HepG2 (cell line): ENCODE measurements around the gene FMO1. TPM values are rescaled to one million over a fixed set of nuclear protein-coding genes. Genes with fewer than 3 reads are reported as not detected.

Experiments
- ATAC-seq: fragments of 200-7000 bp; cut with Tn5 transposase; 3 replicates; pipeline ENCODE4 v1.9.1; 2020; ENCODE audit warnings: mild to moderate bottlenecking, moderate library complexity
- BruUV-seq: library from RNA; stranded (reverse); fragments of 400-500 nt; replicated peaks from 2 replicates; lab custom pipeline; 2021; lab: Mats Ljungman, UMichigan
- CTCF ChIA-PET: fragments of 300-600 bp; formaldehyde crosslinking; extraction: SDS; loops from one replicate; lab custom pipeline; 2021; ENCODE audit warnings: low total read pairs, inconsistent platforms, low intra/inter-chr PET ratio; lab: Yijun Ruan, JAX
- POLR2A ChIA-PET: fragments of 350-600 bp; sonication (Branson Sonifier 250); formaldehyde crosslinking; loops from one replicate; lab custom pipeline; 2020; ENCODE audit warnings: antibody characterized with exemption, inconsistent platforms; lab: Yijun Ruan, JAX
- DNase-seq: peaks from one replicate; pipeline ENCODE4 v3.0.0-alpha.2; 2015; ENCODE audit warnings: low spot score
- FAIRE-seq: peaks from 3 replicates; lab custom pipeline; 2011; peaks lifted over from hg19 to GRCh38; lab: Jason Lieb, UNC
- H2AFZ ChIP-seq: one replicate; pipeline ENCODE4 v1.6.1; 2011; ENCODE audit warnings: low read length, inconsistent platforms
- H3K27ac ChIP-seq: fragments of 300-600 bp; 3 replicates; pipeline ENCODE4 v1.8.0; 2011; ENCODE audit warnings: mixed run types, mild to moderate bottlenecking, mixed read lengths, low read length, inconsistent platforms; ENCODE audit not compliant: insufficient read depth; ENCODE audit errors: extremely low read length
- H3K27me3 ChIP-seq, 2 experiments: fragments of 200-600 bp in 1 of 2; 2 replicates in 1 of 2; 3 replicates in 1 of 2; pipeline versions ENCODE4 v1.6.0 to v1.8.0; 2011; ENCODE audit warnings: low read length in 2 of 2, mild to moderate bottlenecking in 2 of 2, moderate library complexity in 2 of 2, inconsistent platforms in 1 of 2; ENCODE audit not compliant: insufficient read depth in 2 of 2, control insufficient read depth in 1 of 2
- H3K36me3 ChIP-seq, 2 experiments: fragments of 200-600 bp in 1 of 2; replicated peaks in 1 of 2; 2 replicates in 1 of 2; 3 replicates in 1 of 2; pipeline versions ENCODE4 v1.5.1 to v1.8.0; 2011; ENCODE audit warnings: low read length in 2 of 2, inconsistent platforms in 1 of 2; ENCODE audit not compliant: insufficient read depth in 2 of 2, control insufficient read depth in 1 of 2
- H3K4me1 ChIP-seq: 2 replicates; pipeline ENCODE4 v1.5.1; 2012; ENCODE audit warnings: low read length, inconsistent platforms; ENCODE audit not compliant: insufficient read depth
- H3K4me2 ChIP-seq: 2 replicates; pipeline ENCODE4 v1.6.0; 2011; ENCODE audit warnings: low read depth, low read length, inconsistent platforms
- H3K4me3 ChIP-seq, 3 experiments: fragments of 200-600 bp in 1 of 3; sonication (generic), shearing (Covaris generic) in 1 of 3; replicated peaks in 1 of 3; 2 replicates each; pipeline ENCODE4 v1.5.1; 2011 to 2016; ENCODE audit warnings: low read length in 3 of 3, inconsistent platforms in 2 of 3, low read depth in 2 of 3, mild to moderate bottlenecking in 2 of 3, control low read depth in 1 of 3, mixed read lengths in 1 of 3; ENCODE audit not compliant: insufficient read depth in 1 of 3
- H3K79me2 ChIP-seq: one replicate; pipeline ENCODE4 v1.6.1; 2011; ENCODE audit warnings: low read length, inconsistent platforms; ENCODE audit not compliant: insufficient read depth
- H3K9ac ChIP-seq: 2 replicates; pipeline ENCODE4 v1.6.0; 2011; ENCODE audit warnings: mild to moderate bottlenecking, low read depth, low read length, inconsistent platforms; ENCODE audit not compliant: insufficient read depth
- H3K9me3 ChIP-seq: 2 replicates; pipeline ENCODE4 v1.5.1; 2012; ENCODE audit warnings: mild to moderate bottlenecking, low read length
- H4K20me1 ChIP-seq: 2 replicates; pipeline ENCODE4 v1.6.0; 2011; ENCODE audit warnings: inconsistent platforms, mild to moderate bottlenecking, low read length, moderate library complexity; ENCODE audit not compliant: insufficient read depth
- ATF4 ChIP-seq, 2 experiments: fragments of 450-650 bp in 1 of 2; sonication (generic) in 1 of 2; formaldehyde crosslinking; IDR thresholded peaks; 2 replicates each; pipeline versions ENCODE4 v1.5.0 to v1.8.0; 2020 to 2022; ENCODE audit warnings: mild to moderate bottlenecking in 1 of 2, missing genetic modification reagents in 1 of 2
- ATF7 ChIP-seq, 2 experiments: fragments of 450-650 bp in 1 of 2; sonication (generic) in 1 of 2; formaldehyde crosslinking in 1 of 2; IDR thresholded peaks; 2 replicates each; pipeline versions ENCODE4 v1.4.0 to v1.6.1; 2016 to 2020; ENCODE audit warnings: antibody characterized with exemption in 1 of 2, mild to moderate bottlenecking in 1 of 2, missing genetic modification reagents in 1 of 2
- CTCF ChIP-seq: sonication (generic); formaldehyde crosslinking; IDR thresholded peaks from 2 replicates; pipeline ENCODE4 v1.5.0; 2020; ENCODE audit warnings: mild to moderate bottlenecking, missing genetic modification reagents, moderate library complexity
- ERF ChIP-seq: IDR thresholded peaks from 2 replicates; pipeline ENCODE4 v1.6.1; 2018; ENCODE audit warnings: missing biosample characterization, missing genetic modification reagents
- FLYWCH1 ChIP-seq: sonication (generic); formaldehyde crosslinking; IDR thresholded peaks from 2 replicates; pipeline ENCODE4 v1.8.1; 2023; ENCODE audit warnings: mild to moderate bottlenecking, missing genetic modification reagents
- ISX ChIP-seq: sonication (generic); formaldehyde crosslinking; conservative IDR thresholded peaks from 2 replicates; pipeline ENCODE4 v1.5.0; 2020; ENCODE audit warnings: missing genetic modification reagents
- KLF15 ChIP-seq: sonication (generic); formaldehyde crosslinking; IDR thresholded peaks from 2 replicates; pipeline ENCODE4 v1.8.1; 2023; ENCODE audit warnings: borderline replicate concordance, mild to moderate bottlenecking, inconsistent platforms, missing genetic modification reagents, mixed read lengths
- MAFG ChIP-seq: sonication (generic); formaldehyde crosslinking; IDR thresholded peaks from 2 replicates; pipeline ENCODE4 v1.5.1; 2020; ENCODE audit warnings: mild to moderate bottlenecking, missing genetic modification reagents
- MIXL1 ChIP-seq: IDR thresholded peaks from 2 replicates; pipeline ENCODE4 v1.6.1; 2016
- NR2C2 ChIP-seq: sonication (generic); formaldehyde crosslinking; IDR thresholded peaks from 2 replicates; pipeline ENCODE4 v1.4.0; 2020; ENCODE audit warnings: missing genetic modification reagents, mild to moderate bottlenecking, moderate library complexity, borderline replicate concordance
- PHF21A ChIP-seq: sonication (generic); formaldehyde crosslinking; IDR thresholded peaks from 2 replicates; pipeline ENCODE4 v1.5.0; 2020; ENCODE audit warnings: mild to moderate bottlenecking, missing genetic modification reagents
- SALL2 ChIP-seq: sonication (generic); formaldehyde crosslinking; IDR thresholded peaks from 2 replicates; pipeline ENCODE4 v1.8.1; 2023; ENCODE audit warnings: mild to moderate bottlenecking, missing genetic modification reagents, inconsistent platforms
- SIX4 ChIP-seq: sonication (generic); formaldehyde crosslinking; IDR thresholded peaks from 2 replicates; pipeline ENCODE4 v1.4.0; 2020; ENCODE audit warnings: missing genetic modification reagents
- WGBS: methylation state at CpG from one replicate; pipeline ENCODE4 v1.1.6; 2017; ENCODE audit warnings: low lambda C conversion rate; 5-methylcytosine and 5-hydroxymethylcytosine counted together
- in situ Hi-C: cut with HindIII; loops from 2 replicates; pipeline ENCODE4 v1.10.0; 2017; ENCODE audit warnings: low pct_unique_long_range_greater_than_20kb; ENCODE audit not compliant: extremely low pct_ligation_motif_present
- intact Hi-C: fragments of 100-400 bp; cut with micrococcal nuclease; formaldehyde crosslinking; loops from one replicate; pipeline ENCODE4 v1.10.0; 2022; ENCODE audit not compliant: unreplicated experiment
- polyA plus RNA-seq, 8 experiments: library from polyadenylated mRNA; depleted of rRNA in 3 of 8; stranded (reverse) in 7 of 8; unstranded in 1 of 8; fragments of >200 nt; fragmentation: Illumina TruSeq in 4 of 8; extraction: Trizol in 4 of 8; gene quantifications; 2 replicates each; pipeline versions ENCODE4 v1.2.1 to v1.2.3, GENCODE V29; 2011 to 2016; ENCODE audit warnings: low read depth in 4 of 8, missing spikeins in 1 of 8, mixed read lengths in 1 of 8; ENCODE audit not compliant: insufficient read depth in 1 of 8
- total RNA-seq, 5 experiments: library from RNA; depleted of rRNA; stranded (reverse); fragments of >200 nt; fragmentation: Illumina TruSeq; extraction: Trizol; gene quantifications; 2 replicates each; pipeline ENCODE4 v1.2.3, GENCODE V29; 2016; ENCODE audit warnings: low read depth in 1 of 5

FMO1 gene
- total and polyA plus RNA-seq, 2 of the 13 experiments (the other 11 are each of a cell fraction or from before 2014, with no cell fraction given), result not detected

- TF ChIP-seq FLYWCH1 (CRISPR knock-in tag), result no peak
- TF ChIP-seq NR2C2, result no peak
- no peak for TF ChIP-seq CTCF
- no peak for TF ChIP-seq SIX4 (CRISPR knock-in tag)
- TF ChIP-seq ATF4 (CRISPR knock-in tag; IDR thresholded peaks at IDR 0.05), result no peak
- no peak for TF ChIP-seq SALL2
- no peak for TF ChIP-seq ERF
- no peak for TF ChIP-seq PHF21A (CRISPR knock-in tag)
- TF ChIP-seq, all 625 proteins: peak for 0
Observed at GRCh38 chr1:171206978-171207355, 41.3 kb upstream of the FMO1 start (continued).

GRCh38 chr1:171207377-171207776 is 40.9 kb upstream of the FMO1 start:
- TF ChIP-seq ISX, result no peak
- TF ChIP-seq MAFG (CRISPR knock-in tag), result no peak
- peak; percentile 59; the same call in 1 of the 2 replicates for TF ChIP-seq MIXL1 (CRISPR knock-in tag)
- no peak for TF ChIP-seq ATF7 (IDR thresholded peaks at IDR 0.05)
- no peak for TF ChIP-seq ATF7 (CRISPR knock-in tag; IDR thresholded peaks at IDR 0.05)
- TF ChIP-seq KLF15, result no peak
- POLR2A ChIA-PET, result no interaction called here
- peak; percentile 52; the same call in 2 of the 3 replicates for ATAC-seq
- Histone ChIP-seq H4K20me1 (no peaks in the 10 kb centered on the region), H3K4me2 (no peak overlapping the region), H3K27ac (no peak overlapping the region), H3K36me3 (no peaks in the 10 kb centered on the region), H3K27me3 (no peaks in the 10 kb centered on the region), H3K4me3 (no peak overlapping the region), H3K9ac (no peak overlapping the region), H3K9me3 (no peaks in the 10 kb centered on the region), H2AFZ (no peak overlapping the region), H3K79me2 (no peaks in the 10 kb centered on the region), H3K4me1 (no peaks in the 10 kb centered on the region; the same call in 1 of the 2 replicates)
- DNase-seq, result no peak
- in situ Hi-C loops, result no loop called here
- intact Hi-C loops, result no loop called here
- no peak for FAIRE-seq
- WGBS, result 12% methylated on average over 2 of the region's 2 CpGs
- BruUV-seq, result no TSS peak
- CTCF ChIA-PET, result no interaction called here
